Daoy (cell line): Measurements from ENCODE around the gene CYTH2. TPM values are rescaled to one million over a fixed set of nuclear protein-coding genes. Genes with fewer than 3 reads are reported as not detected.
A peak's percentile ranks its signal among the peaks of the same experiment; 100 is the strongest.

Experiments used
- DNase-seq: peaks from one replicate; pipeline ENCODE4 v3.0.0-alpha.2; 2015; ENCODE audit warnings: low read depth
- total RNA-seq: library from RNA; depleted of rRNA; stranded (reverse); fragments of >200 nt; shearing (Covaris generic); gene quantifications from 2 replicates; pipeline ENCODE4 v1.2.3, GENCODE V29; 2014; rRNA removed

Gene CYTH2, protein sequence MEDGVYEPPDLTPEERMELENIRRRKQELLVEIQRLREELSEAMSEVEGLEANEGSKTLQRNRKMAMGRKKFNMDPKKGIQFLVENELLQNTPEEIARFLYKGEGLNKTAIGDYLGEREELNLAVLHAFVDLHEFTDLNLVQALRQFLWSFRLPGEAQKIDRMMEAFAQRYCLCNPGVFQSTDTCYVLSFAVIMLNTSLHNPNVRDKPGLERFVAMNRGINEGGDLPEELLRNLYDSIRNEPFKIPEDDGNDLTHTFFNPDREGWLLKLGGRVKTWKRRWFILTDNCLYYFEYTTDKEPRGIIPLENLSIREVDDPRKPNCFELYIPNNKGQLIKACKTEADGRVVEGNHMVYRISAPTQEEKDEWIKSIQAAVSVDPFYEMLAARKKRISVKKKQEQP
- 43.3 and 93.8 TPM in 2 replicates for total RNA-seq

DNA sequence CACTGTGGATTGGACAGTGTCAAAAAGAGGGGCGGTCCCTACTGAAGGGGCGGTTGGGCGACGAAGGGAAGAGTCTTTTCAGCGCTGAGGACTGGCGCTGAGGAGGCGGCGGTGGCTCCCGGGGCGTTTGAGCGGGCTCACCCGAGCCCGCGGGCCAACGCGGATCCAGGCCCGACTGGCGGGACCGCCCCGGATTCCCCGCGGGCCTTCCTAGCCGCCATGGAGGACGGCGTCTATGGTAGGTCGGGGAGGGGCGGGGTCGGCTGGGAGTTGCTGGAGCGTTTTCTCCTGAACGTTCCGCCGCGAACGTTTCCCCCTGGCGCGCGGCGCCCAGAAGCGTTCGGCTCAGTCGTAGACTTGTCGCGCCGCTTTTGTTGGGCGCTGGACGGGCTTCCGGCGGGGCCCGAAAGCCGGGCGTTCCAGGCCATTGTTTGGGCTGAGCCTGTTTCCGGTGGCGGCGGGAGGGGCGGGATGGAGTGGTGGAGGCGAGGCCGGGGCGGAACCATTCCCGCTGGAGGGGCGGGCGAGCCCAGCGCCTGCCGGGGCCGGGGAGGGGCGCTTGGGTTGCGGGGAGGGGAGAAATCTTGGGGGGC is at the start of gene CYTH2:
TSS of gene CYTH2 (plus strand) at position 81 of the 593 bp plus-strand sequence. CDS start at position 220, 139 bp downstream.
- peak; percentile 89 for DNase-seq

DNA sequence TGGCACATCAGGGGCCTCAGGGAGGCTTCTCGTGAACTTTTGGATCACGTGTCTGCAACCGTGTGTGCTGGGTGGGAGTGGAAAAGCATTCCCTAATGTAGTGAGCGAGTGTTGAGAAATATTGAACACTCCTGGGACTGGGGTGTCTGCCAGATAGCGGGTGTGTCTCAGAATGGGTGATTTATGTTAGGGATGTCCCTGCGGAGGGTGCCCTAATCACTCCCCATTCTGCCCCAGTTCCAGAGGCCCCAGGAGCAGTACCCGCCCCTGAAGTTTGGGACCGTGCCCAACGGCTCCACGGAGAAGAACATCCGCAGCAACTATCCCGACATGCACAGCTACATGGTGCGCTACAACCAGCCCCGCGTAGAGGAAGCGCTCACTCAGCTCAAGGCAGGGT is 47.6 kb upstream of the CYTH2 start:
- DNase-seq, result no peak

DNA sequence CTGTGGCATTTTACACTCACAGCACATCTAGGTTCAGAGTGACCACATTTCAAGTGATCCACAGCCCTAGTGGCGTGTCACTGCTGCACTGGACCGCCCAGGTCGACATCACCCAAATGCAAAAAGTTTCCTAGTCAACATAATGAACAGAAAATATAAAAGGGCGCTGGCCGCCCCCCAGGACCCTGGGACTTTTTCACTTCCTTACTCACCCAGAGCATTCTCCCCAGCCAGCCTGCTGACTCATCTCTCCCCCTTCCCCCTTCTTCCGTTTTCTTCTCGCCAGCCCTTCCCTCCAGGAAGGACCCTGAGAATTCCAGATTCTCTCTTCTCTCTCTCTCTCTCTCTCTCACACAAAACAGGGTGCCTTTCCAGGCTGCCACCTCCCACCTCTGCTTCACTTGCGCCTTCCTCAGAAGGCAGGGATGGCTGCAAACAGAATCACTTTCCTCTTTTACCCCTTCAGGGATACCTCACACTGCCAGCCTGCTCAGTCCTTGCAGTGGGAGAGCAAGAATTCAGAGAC is 44.4 kb upstream of the CYTH2 start:
- DNase-seq, result peak; percentile 87

DNA sequence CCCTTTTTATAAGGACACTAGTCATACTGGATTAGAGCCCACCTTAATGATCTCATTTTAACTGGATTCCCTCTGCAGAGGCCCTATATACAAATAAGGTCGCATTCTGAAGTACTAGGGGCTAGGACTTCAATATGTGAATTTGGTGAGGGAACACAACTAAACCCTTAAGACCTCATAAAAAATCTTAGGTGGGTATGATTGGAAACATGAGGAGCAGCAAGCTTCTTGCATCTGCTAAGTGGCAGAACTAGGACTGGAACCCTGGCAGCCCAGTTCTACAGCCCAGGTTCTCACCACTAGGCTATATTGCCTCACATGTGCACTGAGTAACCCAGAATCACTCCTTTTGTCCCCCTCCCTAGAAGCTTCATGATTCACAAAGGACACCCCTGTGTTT is 40.5 kb upstream of the CYTH2 start:
- DNase-seq, result no peak

DNA sequence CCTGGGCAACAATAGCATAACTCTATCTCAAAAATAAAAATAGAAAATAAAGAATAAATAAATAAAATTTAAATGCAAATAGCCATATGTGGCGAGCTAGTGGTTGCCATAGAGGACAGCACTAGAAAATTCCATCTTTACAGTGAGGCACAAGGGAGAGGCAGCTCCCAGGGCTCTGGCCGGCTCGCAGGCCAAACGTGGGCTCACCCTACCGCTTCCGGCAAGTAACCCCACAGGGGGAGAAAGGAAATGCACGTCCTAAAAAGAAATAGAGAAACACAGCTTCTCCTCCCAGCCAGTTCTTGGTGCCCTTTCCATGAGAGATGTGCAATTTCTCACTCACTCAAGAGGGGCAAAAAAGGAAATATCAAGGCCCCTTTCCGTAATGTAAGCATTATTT is 35.8 kb upstream of the CYTH2 start:
- no peak for DNase-seq

DNA sequence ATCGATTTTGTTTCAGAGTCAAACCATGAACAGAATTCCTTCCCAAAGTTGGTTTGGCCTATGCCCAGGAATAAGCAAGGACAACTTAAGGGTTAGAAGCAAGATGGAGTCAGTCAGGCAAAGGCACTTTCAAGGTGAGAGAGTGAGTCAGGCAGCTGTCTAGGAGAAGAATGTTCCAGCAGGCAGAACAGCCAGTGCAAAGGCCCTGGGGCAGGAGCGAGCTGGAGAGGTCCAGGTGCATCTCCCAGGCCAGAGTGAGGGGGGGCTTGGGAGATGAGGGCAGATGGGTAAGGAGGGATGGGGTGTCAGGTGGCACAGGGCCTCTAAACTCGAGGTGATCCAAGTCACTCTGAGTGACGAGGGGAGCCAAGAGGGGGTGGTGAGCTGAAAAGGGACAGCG is 32.6 kb upstream of the CYTH2 start:
- DNase-seq, result no peak

DNA sequence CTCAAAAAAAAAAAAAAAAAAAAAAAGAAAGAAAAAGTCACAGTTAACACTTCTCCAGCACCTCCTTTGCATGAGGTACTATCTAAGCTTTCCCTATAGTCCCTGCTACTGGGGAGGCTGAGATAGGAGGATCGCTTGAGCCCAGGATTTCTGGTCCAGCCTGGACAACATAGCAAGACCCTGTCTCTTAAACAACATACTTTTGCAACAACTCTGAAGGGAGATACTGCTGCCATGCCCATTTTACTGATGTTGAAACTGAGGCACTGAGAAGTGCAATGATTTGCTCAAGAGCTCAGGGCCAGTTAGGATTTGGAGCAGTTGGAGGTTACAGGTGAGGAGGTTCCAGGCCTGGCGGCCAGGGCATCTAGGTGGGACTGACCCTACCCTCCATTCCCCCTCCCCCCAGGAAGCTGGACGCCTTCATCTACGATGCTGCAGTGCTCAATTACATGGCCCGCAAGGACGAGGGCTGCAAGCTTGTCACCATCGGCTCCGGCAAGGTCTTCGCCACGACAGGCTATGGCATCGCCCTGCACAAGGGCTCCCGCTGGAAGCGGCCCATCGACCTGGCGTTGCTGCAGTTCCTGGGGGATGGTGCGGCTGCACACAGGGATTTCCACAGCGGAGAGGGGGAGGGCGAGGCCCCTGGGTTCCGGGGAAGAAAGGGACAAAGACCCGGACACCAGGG is 27.7 kb upstream of the CYTH2 start:
- no peak for DNase-seq

DNA sequence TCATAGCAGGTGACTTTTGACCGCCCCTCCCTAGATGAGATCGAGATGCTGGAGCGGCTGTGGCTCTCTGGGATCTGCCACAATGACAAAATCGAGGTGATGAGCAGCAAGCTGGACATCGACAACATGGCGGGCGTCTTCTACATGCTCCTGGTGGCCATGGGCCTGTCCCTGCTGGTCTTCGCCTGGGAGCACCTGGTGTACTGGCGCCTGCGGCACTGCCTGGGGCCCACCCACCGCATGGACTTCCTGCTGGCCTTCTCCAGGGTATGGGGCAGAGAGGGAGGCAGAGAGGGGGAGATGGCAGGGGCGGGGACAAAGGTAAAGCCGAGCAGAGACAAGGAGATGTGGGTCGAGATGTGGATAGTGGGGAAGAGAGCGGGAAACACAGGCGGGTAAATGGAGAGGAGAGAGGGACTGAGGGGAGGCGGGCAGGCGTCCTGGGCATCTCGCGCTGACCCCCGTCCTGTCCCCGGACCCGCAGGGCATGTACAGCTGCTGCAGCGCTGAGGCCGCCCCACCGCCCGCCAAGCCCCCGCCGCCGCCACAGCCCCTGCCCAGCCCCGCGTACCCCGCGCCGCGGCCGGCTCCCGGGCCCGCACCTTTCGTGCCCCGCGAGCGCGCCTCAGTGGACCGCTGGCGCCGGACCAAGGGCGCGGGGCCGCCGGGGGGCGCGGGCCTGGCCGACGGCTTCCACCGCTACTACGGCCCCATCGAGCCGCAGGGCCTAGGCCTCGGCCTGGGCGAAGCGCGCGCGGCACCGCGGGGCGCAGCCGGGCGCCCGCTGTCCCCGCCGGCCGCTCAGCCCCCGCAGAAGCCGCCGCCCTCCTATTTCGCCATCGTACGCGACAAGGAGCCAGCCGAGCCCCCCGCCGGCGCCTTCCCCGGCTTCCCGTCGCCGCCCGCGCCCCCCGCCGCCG is 26.8 kb upstream of the CYTH2 start:
- DNase-seq, result no peak

DNA sequence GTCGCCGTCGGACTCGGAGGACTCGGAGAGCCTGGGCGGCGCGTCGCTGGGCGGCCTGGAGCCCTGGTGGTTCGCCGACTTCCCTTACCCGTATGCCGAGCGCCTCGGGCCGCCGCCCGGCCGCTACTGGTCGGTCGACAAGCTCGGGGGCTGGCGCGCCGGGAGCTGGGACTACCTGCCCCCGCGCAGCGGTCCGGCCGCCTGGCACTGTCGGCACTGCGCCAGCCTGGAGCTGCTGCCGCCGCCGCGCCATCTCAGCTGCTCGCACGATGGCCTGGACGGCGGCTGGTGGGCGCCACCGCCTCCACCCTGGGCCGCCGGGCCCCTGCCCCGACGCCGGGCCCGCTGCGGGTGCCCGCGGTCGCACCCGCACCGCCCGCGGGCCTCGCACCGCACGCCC is 25.9 kb upstream of the CYTH2 start:
- DNase-seq, result peak; percentile 44

DNA sequence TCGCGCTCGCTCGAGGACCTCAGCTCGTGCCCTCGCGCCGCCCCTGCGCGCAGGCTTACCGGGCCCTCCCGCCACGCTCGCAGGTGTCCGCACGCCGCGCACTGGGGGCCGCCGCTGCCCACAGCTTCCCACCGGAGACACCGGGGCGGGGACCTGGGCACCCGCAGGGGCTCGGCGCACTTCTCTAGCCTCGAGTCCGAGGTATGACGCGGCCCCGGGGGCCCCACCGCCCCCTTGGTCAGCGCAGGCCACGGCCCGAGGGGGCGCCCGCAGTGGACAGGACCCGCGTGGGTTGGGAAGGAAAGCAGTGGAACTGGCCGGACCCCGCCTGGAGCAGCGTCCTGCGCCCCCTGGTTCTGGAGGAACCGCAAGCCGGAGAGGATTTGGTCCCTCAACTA is 25.4 kb upstream of the CYTH2 start:
- DNase-seq, result no peak

DNA sequence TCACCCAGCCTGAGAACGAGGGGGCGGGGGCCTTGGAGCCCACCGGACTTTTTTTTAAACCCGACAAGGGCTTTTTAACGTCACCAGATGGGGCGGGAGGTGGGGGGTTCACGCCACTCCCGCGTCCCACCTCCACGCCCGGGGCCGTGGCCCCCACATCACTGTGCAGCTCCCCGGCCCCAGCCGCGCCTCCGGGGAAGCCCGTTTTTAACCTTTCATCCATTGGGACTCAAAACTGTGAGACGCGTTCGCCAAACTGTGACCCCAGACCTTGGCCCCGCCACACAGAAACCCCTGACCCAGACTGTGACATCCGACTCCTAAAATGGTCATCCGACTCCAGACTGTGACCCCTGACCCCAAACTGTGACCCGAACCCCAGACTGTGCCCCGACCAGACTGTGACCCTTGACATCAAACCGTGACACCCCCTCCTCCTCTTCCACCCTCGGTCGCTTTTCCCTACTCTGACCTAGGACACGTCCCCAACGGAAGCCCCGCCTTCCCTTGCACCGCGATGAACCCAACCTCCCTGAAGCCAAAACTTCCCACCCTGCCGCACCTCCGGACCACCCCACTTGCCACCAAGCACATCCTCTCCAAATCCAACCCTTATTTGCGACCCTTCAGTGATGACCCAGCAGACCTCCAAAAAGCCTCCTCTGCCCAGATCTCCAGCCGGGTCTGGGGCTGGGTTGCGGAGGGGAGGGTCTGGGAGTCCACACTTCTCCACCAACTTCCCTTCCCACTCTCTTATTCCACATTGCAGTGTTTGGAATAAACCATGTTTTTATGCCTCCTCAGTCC is 24.8 kb upstream of the CYTH2 start:
- no peak for DNase-seq

DNA sequence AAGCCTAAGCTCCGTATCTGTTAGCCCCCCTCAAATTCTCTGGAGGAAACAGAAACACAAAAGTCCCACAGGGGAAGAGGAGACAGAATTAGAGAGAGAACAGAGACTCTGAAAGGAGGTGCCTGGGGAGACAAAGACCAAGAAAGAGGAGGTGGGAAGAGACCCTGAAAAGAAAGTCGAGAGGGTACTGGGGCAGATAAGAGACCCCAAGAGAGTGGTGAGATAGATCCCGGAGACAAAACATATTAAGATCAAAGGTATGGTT is 24.3 kb upstream of the CYTH2 start:
- DNase-seq, result no peak

DNA sequence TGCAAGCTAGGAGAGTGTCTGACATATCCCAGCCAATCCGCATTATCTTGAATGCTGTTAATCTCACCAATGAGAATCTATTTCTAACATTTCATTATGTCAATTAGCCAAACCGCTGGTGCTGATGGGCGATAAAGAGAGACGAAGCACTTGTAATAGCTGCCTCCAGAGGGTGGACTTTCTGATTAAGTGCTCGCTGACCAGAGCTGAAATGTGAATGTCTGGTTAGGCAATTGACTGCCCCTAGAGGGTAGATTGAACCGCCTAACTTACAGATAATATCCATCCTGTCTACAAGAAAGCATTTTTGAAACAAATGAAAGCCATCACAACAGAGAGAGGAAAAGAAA is 23.9 kb upstream of the CYTH2 start:
- peak; percentile 88 for DNase-seq

DNA sequence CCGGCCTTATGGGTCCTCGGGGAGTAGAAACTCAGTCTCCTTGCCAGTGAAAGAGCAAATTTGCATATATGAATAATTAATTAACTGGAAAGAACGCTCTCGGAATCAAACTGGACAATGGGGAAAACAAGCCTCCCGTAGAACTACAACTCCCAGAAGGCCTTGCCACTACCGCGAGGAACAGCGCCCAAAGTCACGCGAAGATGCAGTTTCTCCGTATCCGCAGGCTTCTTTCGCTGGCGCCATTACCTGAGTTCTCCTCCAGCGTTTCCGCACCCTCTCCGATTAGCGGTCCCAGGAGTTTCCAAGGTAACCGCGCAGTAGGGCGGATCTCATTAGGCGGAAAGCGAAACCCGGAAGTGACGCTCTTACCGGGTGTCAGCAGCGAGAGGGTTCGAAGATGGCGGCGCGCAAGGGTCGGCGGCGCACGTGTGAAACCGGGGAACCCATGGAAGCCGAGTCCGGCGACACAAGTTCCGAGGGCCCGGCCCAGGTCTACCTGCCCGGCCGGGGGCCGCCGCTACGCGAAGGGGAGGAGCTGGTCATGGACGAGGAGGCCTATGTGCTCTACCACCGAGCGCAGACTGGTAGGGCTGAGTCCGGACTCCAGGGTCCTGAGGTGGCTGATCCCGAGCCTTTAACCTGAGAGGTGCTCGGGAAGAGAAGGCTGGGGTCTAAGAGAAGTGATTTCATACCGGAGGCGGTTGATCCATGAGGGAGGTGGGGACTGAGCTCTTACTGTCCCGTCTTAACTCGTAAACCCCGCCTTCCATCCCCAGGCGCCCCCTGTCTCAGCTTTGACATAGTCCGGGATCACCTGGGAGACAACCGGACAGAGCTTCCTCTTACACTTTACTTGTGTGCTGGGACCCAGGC is 23.3 kb upstream of the CYTH2 start, which contains the start of gene GRWD1:
TSS of gene GRWD1 (plus strand) at position 378 of the 876 bp plus-strand sequence. CDS start at position 401, 23 bp downstream.
- DNase-seq, result peak; percentile 98

DNA sequence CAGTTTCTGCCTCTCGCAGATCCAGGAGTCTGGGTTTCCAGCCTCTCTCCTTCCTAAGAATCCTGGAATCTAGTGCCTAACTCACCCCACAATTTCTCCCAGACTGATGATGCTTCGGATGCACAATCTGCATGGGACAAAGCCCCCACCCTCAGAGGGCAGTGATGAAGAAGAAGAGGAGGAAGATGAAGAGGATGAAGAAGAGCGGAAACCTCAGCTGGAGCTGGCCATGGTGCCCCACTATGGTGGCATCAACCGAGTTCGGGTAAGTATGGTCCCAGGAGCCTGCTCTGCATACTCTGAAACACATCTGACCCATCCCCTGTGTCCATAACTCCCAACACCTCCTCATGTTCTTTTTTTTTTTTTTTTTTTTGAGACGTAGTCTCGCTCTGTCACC is 22.6 kb upstream of the CYTH2 start:
- DNase-seq, result no peak

DNA sequence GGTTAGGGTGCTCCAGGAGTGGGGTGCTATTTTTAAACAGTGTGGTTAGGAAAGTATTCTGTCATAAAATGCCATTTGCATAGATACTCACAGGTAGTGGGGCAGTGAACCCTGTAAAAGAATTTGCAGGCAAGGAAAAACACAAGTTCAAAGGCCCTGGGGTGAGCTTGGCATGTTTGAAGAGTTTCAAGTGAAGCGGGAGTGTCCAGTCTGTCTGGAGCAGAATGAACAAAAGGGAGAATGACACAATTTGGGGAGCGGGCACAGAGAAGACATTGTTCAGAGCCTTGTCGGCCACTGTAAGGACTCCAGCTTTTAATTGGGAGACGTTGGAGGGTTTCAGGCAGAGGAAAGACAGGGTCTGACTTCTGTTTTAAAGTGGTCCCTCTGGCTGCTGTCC is 20.6 kb upstream of the CYTH2 start:
- no peak for DNase-seq

DNA sequence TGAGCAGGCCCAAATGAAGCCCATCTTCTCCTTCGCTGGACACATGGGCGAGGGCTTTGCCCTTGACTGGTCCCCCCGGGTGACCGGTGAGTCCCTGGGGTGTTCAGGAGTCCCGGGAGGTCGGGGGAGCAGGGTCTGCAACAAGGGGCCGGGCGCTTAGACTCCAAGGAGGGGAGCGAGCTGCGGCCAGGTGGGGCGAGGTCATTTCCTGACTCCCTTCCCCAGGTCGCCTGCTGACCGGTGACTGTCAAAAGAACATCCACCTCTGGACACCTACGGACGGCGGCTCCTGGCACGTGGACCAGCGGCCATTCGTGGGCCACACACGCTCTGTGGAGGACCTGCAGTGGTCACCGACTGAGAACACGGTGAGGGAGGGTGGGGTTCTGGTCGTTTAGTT is 18.7 kb upstream of the CYTH2 start:
- DNase-seq, result no peak

DNA sequence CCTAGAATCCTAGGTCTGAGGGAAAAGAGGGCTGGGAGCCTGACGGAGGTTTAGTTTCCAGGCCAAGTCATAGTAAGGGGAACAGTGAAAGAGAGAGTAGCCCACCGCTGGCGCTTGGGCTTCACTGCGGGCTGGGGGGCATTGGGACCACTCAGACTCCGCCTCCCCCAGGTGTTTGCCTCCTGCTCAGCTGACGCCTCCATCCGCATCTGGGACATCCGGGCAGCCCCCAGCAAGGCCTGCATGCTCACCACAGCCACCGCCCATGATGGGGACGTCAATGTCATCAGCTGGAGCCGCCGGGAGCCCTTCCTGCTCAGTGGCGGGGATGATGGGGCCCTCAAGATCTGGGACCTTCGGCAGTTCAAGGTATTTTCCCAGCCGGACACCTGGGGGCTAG is 18.3 kb upstream of the CYTH2 start:
- DNase-seq, result no peak

DNA sequence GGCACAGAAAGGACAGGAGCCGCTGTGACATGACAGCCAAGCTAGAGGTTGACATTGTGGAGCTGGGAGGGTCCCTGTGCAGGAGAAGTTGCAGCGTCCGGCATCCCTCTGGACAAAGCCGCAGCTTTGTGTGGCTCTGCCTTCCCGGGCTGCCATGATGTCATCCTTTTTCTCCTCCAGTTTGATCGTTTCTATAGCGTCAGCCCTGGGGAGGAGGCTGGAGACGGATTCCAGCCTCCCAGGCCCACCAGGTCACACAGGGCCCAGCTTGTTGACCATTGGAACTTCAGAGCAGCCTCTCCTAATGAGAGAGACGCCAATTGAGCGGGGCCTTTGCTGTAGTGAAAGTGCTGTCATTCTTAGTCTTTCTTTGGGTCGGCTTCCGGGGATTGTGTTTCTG is 17.5 kb upstream of the CYTH2 start:
- DNase-seq, result no peak
